Measurements from ENCODE around the gene IL4I1.

IL4I1 gene

GRCh38 chr19:49924004-49924880, 27.6 kb upstream of the IL4I1 start:
- peak; percentile 48 for DNase-seq (ENCODE audit: low spot score)

- no peak for DNase-seq (ENCODE audit: low spot score)
Observed at GRCh38 chr19:49923055-49924003, 26.6 kb upstream of the IL4I1 start.

GRCh38 chr19:49921871-49922795, 25.4 kb upstream of the IL4I1 start:
- DNase-seq (ENCODE audit: low spot score), result no peak

- DNase-seq (ENCODE audit: low spot score), result no peak
Observed at GRCh38 chr19:49920624-49921363, 24.1 kb upstream of the IL4I1 start.

GRCh38 chr19:49918089-49918488, 21.4 kb upstream of the IL4I1 start:
- no peak for DNase-seq (ENCODE audit: low spot score)

GRCh38 chr19:49916839-49917733, 20.4 kb upstream of the IL4I1 start:
- DNase-seq (ENCODE audit: low spot score), result no peak

GRCh38 chr19:49915271-49915670, 18.6 kb upstream of the IL4I1 start:
- DNase-seq (ENCODE audit: low spot score), result no peak

GRCh38 chr19:49913720-49914119, 17.0 kb upstream of the IL4I1 start:
- no peak for DNase-seq (ENCODE audit: low spot score)

- DNase-seq (ENCODE audit: low spot score), result no peak
Observed at GRCh38 chr19:49912965-49913685, 16.4 kb upstream of the IL4I1 start.

- no peak for DNase-seq (ENCODE audit: low spot score)
Observed at GRCh38 chr19:49911381-49912145, 14.9 kb upstream of the IL4I1 start.

- no peak for DNase-seq (ENCODE audit: low spot score)
Observed at GRCh38 chr19:49910179-49910578, 13.5 kb upstream of the IL4I1 start.

- DNase-seq (ENCODE audit: low spot score), result no peak
Observed at GRCh38 chr19:49908480-49909420, 12.1 kb upstream of the IL4I1 start.

GRCh38 chr19:49907745-49908446, 11.2 kb upstream of the IL4I1 start:
- DNase-seq (ENCODE audit: low spot score), result no peak

- no peak for DNase-seq (ENCODE audit: low spot score)
Observed at GRCh38 chr19:49906879-49907564, 10.3 kb upstream of the IL4I1 start.

- no peak for DNase-seq (ENCODE audit: low spot score)
Observed at GRCh38 chr19:49904136-49904535, 7.4 kb upstream of the IL4I1 start.

Data from SW480 (cell line).